A673 (cell line): ENCODE data around the gene GLI3. TPM values are rescaled to one million over a fixed set of nuclear protein-coding genes. Genes with fewer than 3 reads are reported as not detected.

Experiments
- BruUV-seq: library from RNA; stranded (reverse); fragments of 400-500 nt; replicated peaks from 2 replicates; lab custom pipeline; 2021; lab: Mats Ljungman, UMichigan
- CTCF ChIA-PET: fragments of 300-600 bp; sonication (Branson Sonifier 250); formaldehyde crosslinking; loops from one replicate; lab custom pipeline; 2022; ENCODE audit warnings: antibody characterized with exemption; lab: Charles Lee
- POLR2A ChIA-PET: fragments of 300-600 bp; sonication (Branson Sonifier 250); formaldehyde crosslinking; loops from one replicate; lab custom pipeline; 2022; ENCODE audit warnings: antibody characterized with exemption; ENCODE audit not compliant: low non-redundant PET; lab: Charles Lee
- DNase-seq: peaks from one replicate; pipeline ENCODE4 v3.0.0-alpha.2; 2015; ENCODE audit warnings: low spot score
- H3K27ac ChIP-seq: fragments of 200-600 bp; sonication (generic); 2 replicates; pipeline ENCODE4 v1.5.1; 2016; ENCODE audit warnings: mixed run types, low read depth, mild to moderate bottlenecking, mixed read lengths, antibody characterized with exemption, low read length; ENCODE audit not compliant: poor library complexity, severe bottlenecking
- H3K27me3 ChIP-seq: fragments of 200-600 bp; sonication (generic); replicated peaks from 2 replicates; pipeline ENCODE4 v1.6.1; 2017; ENCODE audit warnings: mixed run types, low read depth, mild to moderate bottlenecking, mixed read lengths, antibody characterized with exemption, low read length; ENCODE audit not compliant: insufficient read depth, poor library complexity
- H3K36me3 ChIP-seq: fragments of 200-600 bp; sonication (generic); 2 replicates; pipeline ENCODE4 v1.6.1; 2016; ENCODE audit warnings: mixed run types, mild to moderate bottlenecking, mixed read lengths, antibody characterized with exemption, low read length; ENCODE audit not compliant: insufficient read depth, poor library complexity, severe bottlenecking
- H3K4me1 ChIP-seq: fragments of 200-600 bp; sonication (generic); 2 replicates; pipeline ENCODE4 v1.6.1; 2017; ENCODE audit warnings: mixed run types, mild to moderate bottlenecking, mixed read lengths, antibody characterized with exemption, low read length; ENCODE audit not compliant: insufficient read depth, poor library complexity, severe bottlenecking
- H3K4me3 ChIP-seq: fragments of 200-600 bp; sonication (generic); 2 replicates; pipeline ENCODE4 v1.5.1; 2016; ENCODE audit warnings: low read depth, mixed run types, mild to moderate bottlenecking, mixed read lengths, low read length; ENCODE audit not compliant: poor library complexity, severe bottlenecking
- H3K9me3 ChIP-seq: fragments of 200-600 bp; sonication (generic); 2 replicates; pipeline ENCODE4 v1.6.1; 2016; ENCODE audit warnings: mixed run types, low read depth, mild to moderate bottlenecking, mixed read lengths, antibody characterized with exemption, low read length; ENCODE audit not compliant: poor library complexity, severe bottlenecking
- CTCF ChIP-seq: fragments of 300-800, 200-600 bp; sonication (generic); conservative IDR thresholded peaks from 2 replicates; pipeline ENCODE4 v1.5.1; 2017; ENCODE audit warnings: low read depth, mild to moderate bottlenecking, antibody characterized with exemption, low read length, moderate library complexity, mixed read lengths
- EZH2 ChIP-seq: fragments of 200-600 bp; sonication (generic); IDR thresholded peaks from 2 replicates; pipeline ENCODE4 v1.6.1; 2017; ENCODE audit warnings: borderline replicate concordance, low read depth, mild to moderate bottlenecking, mixed read lengths, antibody characterized with exemption, low read length; ENCODE audit not compliant: poor library complexity, severe bottlenecking
- intact Hi-C: fragments of 100-400 bp; cut with micrococcal nuclease; formaldehyde crosslinking; loops from one replicate; pipeline ENCODE4 v1.10.0; 2022; ENCODE audit not compliant: unreplicated experiment
- total RNA-seq: library from RNA; stranded (reverse); gene quantifications from 2 replicates; pipeline ENCODE4 v1.2.3, GENCODE V29; 2021

The GLI3 gene
- total RNA-seq, 1 experiment from 2014 or later = 52.6 TPM

- Histone ChIP-seq H3K27ac (no peak overlapping the region), H3K4me3 (no peak overlapping the region), H3K9me3 (peaks cover 3% of the 10 kb centered on the region), H3K36me3 (no peaks in the 10 kb centered on the region), H3K27me3 (no peaks in the 10 kb centered on the region), H3K4me1 (peaks cover 30% of the 10 kb centered on the region)
- CTCF ChIA-PET = interaction anchor here (0.7 kb wide), 1 partner anchor 192 kb away, joined by 4 read pairs; no protein-coding TSS in a partner anchor
- no peak for DNase-seq
- no TSS peak for BruUV-seq
- intact Hi-C loops = no loop called here
- TF ChIP-seq EZH2 (no peak), CTCF (no peak)
- POLR2A ChIA-PET = interaction anchor here (0.6 kb wide), 1 partner anchor 9 kb away, joined by 10 read pairs; no protein-coding TSS in a partner anchor
Observed at GRCh38 chr7:42133321-42133720, 103.7 kb downstream of the GLI3 start.

- Histone ChIP-seq H3K27me3 (no peaks in the 10 kb centered on the region), H3K4me3 (no peak overlapping the region), H3K36me3 (no peaks in the 10 kb centered on the region), H3K4me1 (peaks cover 15% of the 10 kb centered on the region), H3K9me3 (peaks cover 3% of the 10 kb centered on the region), H3K27ac (no peak overlapping the region)
- BruUV-seq = no TSS peak
- ChIA-PET CTCF (no interaction called here), POLR2A (no interaction called here)
- TF ChIP-seq CTCF (peak; percentile 51), EZH2 (no peak)
- peak; percentile 53 for DNase-seq
- intact Hi-C loops = no loop called here
Observed at GRCh38 chr7:42128703-42129102, 108.3 kb downstream of the GLI3 start.

GRCh38 chr7:42127232-42127622 lies 109.8 kb downstream of the GLI3 start:
- H3K9me3 ChIP-seq = peaks cover 3% of the 10 kb centered on the region
- ChIA-PET POLR2A (no interaction called here), CTCF (no interaction called here)
- no TSS peak for BruUV-seq
- no peak overlapping the region for H3K27ac ChIP-seq
- H3K4me3 ChIP-seq = no peak overlapping the region
- no peak for TF ChIP-seq EZH2
- no peak for TF ChIP-seq CTCF
- H3K4me1 ChIP-seq = peaks cover 22% of the 10 kb centered on the region
- DNase-seq = no peak
- intact Hi-C loops = no loop called here
- no peaks in the 10 kb centered on the region for H3K27me3 ChIP-seq
- no peaks in the 10 kb centered on the region for H3K36me3 ChIP-seq
